AG04449 (cell line): ENCODE results near the gene SLC22A5.

Experiments
- CTCF ChIA-PET: fragments of 350-600 bp; formaldehyde crosslinking; extraction: SDS; loops from one replicate; lab custom pipeline; 2021; ENCODE audit warnings: antibody characterized with exemption; lab: Yijun Ruan, JAX
- POLR2A ChIA-PET: fragments of 400-600, 350-600 bp; formaldehyde crosslinking; extraction: SDS; loops from one replicate; lab custom pipeline; 2020; ENCODE audit warnings: antibody characterized with exemption, inconsistent platforms; lab: Yijun Ruan, JAX
- DNase-seq: peaks from one replicate; pipeline ENCODE4 v3.0.0-alpha.2; 2010; ENCODE audit warnings: low read depth, low spot score
- H3K4me3 ChIP-seq: 2 replicates; pipeline ENCODE4 v1.5.1; 2011; ENCODE audit warnings: low read depth, mild to moderate bottlenecking, control low read depth, low read length
- CTCF ChIP-seq: IDR thresholded peaks from one replicate; pipeline ENCODE4 v1.5.1; 2011; ENCODE audit warnings: mild to moderate bottlenecking, moderate library complexity, low read length, control low read depth, inconsistent platforms; ENCODE audit not compliant: insufficient read depth; ENCODE audit errors: missing control alignments

SLC22A5 gene

GRCh38 chr5:132362086-132362485 is 7.4 kb upstream of the SLC22A5 start:
- TF ChIP-seq CTCF, result no peak
- ChIA-PET CTCF (no interaction called here), POLR2A (no interaction called here)
- DNase-seq, result no peak
- H3K4me3 ChIP-seq, result no peak overlapping the region

- H3K4me3 ChIP-seq, result no peak overlapping the region
- TF ChIP-seq CTCF, result no peak
- peak; percentile 60 for DNase-seq
- CTCF ChIA-PET, result interaction anchor here (0.8 kb wide), 1 partner anchor 10 kb away, joined by 3 read pairs; no protein-coding TSS in a partner anchor
- POLR2A ChIA-PET, result no interaction called here
Measured at GRCh38 chr5:132363431-132364112, 5.9 kb upstream of the SLC22A5 start.

- POLR2A ChIA-PET, result no interaction called here
- no peak overlapping the region for H3K4me3 ChIP-seq
- no peak for TF ChIP-seq CTCF
- CTCF ChIA-PET, result interaction anchor here (0.8 to 0.9 kb wide), 2 partner anchors 10 to 30 kb away, joined by 3 read pairs; no protein-coding TSS in a partner anchor
- DNase-seq, result peak; percentile 50
Measured at GRCh38 chr5:132364319-132364718, 5.2 kb upstream of the SLC22A5 start.

- ChIA-PET CTCF (interaction anchor here (0.9 to 3.0 kb wide), 3 partner anchors 31 to 128 kb away, joined by 3 to 8 read pairs (median 4); no protein-coding TSS in a partner anchor), POLR2A (interaction anchor here (1.2 kb wide), 1 partner anchor 126 kb away, joined by 3 read pairs; the partner anchor contains the start of gene IRF1)
- no peak for TF ChIP-seq CTCF
- DNase-seq, result no peak
- H3K4me3 ChIP-seq, result no peak overlapping the region
Measured at GRCh38 chr5:132365213-132365612, 4.3 kb upstream of the SLC22A5 start.

GRCh38 chr5:132368186-132368585 is 1.3 kb upstream of the SLC22A5 start:
- CTCF ChIA-PET, result interaction anchor here (0.7 to 3.0 kb wide), 11 partner anchors 10 to 452 kb away, joined by 3 to 8 read pairs (median 5); no protein-coding TSS in a partner anchor
- POLR2A ChIA-PET, result interaction anchor here (0.6 to 1.9 kb wide), 5 partner anchors 11 to 198 kb away, joined by 3 to 7 read pairs (median 3); partner anchors contain the start of gene SLC22A4

More at GRCh38 chr5:132368186-132368585, 1.3 kb upstream of the SLC22A5 start:
- no peak for DNase-seq
- H3K4me3 ChIP-seq, result no peak overlapping the region
- TF ChIP-seq CTCF, result no peak
